ENCODE data around the gene S100A14.
A peak's percentile ranks its signal among the peaks of the same experiment; 100 is the strongest.

Gene S100A14

GRCh38 chr1:153572569-153573015 is 43.5 kb downstream of the S100A14 start:
- H3K4me3 ChIP-seq (ENCODE audit: control insufficient read depth in 1 of 7, extremely low read depth in 1 of 7, insufficient read depth in 4 of 7, low read depth in 2 of 7, low read length in 6 of 7): peak overlapping the region in 1 of 7 experiments; percentile 18
- no peaks in the 10 kb centered on the region for H3K36me3 ChIP-seq (ENCODE audit: control insufficient read depth in 4 of 4, insufficient read depth in 4 of 4, low read length in 3 of 4)
- peaks cover 7 to 33% (median 23%) of the 10 kb centered on the region in 4 experiments for H3K4me1 ChIP-seq (ENCODE audit: control extremely low read depth in 1 of 4, control insufficient read depth in 4 of 4, insufficient read depth in 4 of 4, low read length in 3 of 4)
- H3K9me3 ChIP-seq (ENCODE audit: control extremely low read depth in 1 of 5, control insufficient read depth in 4 of 5, insufficient read depth in 2 of 5, low read depth in 1 of 5, low read length in 4 of 5): no peaks in the 10 kb centered on the region
- no peak overlapping the region for H3K27ac ChIP-seq (ENCODE audit: insufficient read depth in 1 of 2, low read depth in 1 of 2, low read length in 2 of 2, poor library complexity in 1 of 2, severe bottlenecking in 2 of 2)
- WGBS (ENCODE audit: insufficient coverage): 0% methylated on average over 3 of the region's 3 CpGs
- DNase-seq: peak; percentile 79 to 80 (median 79)
- POLR2A ChIA-PET: interaction anchor here (1.0 to 1.9 kb wide), 3 partner anchors 26 to 46 kb away, joined by 3 to 6 read pairs (median 4); partner anchors contain the start of gene S100A14
- CTCF ChIA-PET: interaction anchor here (0.8 to 7.5 kb wide), 39 partner anchors 9 to 417 kb away, joined by 3 to 262 read pairs (median 6); partner anchors contain the start of genes CHTOP, S100A1, S100A13 and S100A14
- peaks cover 0 to 1% (median 0%) of the 10 kb centered on the region in 5 experiments for H3K27me3 ChIP-seq (replicated peaks in 2 of 5; ENCODE audit: control insufficient read depth in 4 of 5, insufficient read depth in 5 of 5, low read length in 4 of 5)

- DNase-seq: no peak
- Histone ChIP-seq H3K9me3 (ENCODE audit: control extremely low read depth in 1 of 5, control insufficient read depth in 4 of 5, insufficient read depth in 2 of 5, low read depth in 1 of 5, low read length in 4 of 5) (no peaks in the 10 kb centered on the region), H3K4me1 (ENCODE audit: control extremely low read depth in 1 of 4, control insufficient read depth in 4 of 4, insufficient read depth in 4 of 4, low read length in 3 of 4) (peaks cover 10 to 42% (median 28%) of the 10 kb centered on the region in 4 experiments), H3K4me3 (ENCODE audit: control insufficient read depth in 1 of 7, extremely low read depth in 1 of 7, insufficient read depth in 4 of 7, low read depth in 2 of 7, low read length in 6 of 7) (no peak overlapping the region), H3K27ac (ENCODE audit: insufficient read depth in 1 of 2, low read depth in 1 of 2, low read length in 2 of 2, poor library complexity in 1 of 2, severe bottlenecking in 2 of 2) (no peak overlapping the region), H3K36me3 (ENCODE audit: control insufficient read depth in 4 of 4, insufficient read depth in 4 of 4, low read length in 3 of 4) (no peaks in the 10 kb centered on the region), H3K27me3 (replicated peaks in 2 of 5; ENCODE audit: control insufficient read depth in 4 of 5, insufficient read depth in 5 of 5, low read length in 4 of 5) (no peaks in the 10 kb centered on the region)
- ChIA-PET CTCF (interaction anchor here (0.7 to 7.5 kb wide), 38 partner anchors 9 to 417 kb away, joined by 3 to 262 read pairs (median 6); partner anchors contain the start of genes CHTOP, PGLYRP4, S100A1 and S100A13), POLR2A (interaction anchor here (1.9 kb wide), 1 partner anchor 46 kb away, joined by 6 read pairs; no protein-coding TSS in a partner anchor)
- WGBS (ENCODE audit: insufficient coverage): 90% methylated on average over 6 of the region's 7 CpGs
These were observed 44.4 kb downstream of the S100A14 start for GRCh38 chr1:153571706-153572105.

- Histone ChIP-seq H3K27ac (ENCODE audit: insufficient read depth in 1 of 2, low read depth in 1 of 2, low read length in 2 of 2, poor library complexity in 1 of 2, severe bottlenecking in 2 of 2) (no peak overlapping the region), H3K4me3 (ENCODE audit: control insufficient read depth in 1 of 7, extremely low read depth in 1 of 7, insufficient read depth in 4 of 7, low read depth in 2 of 7, low read length in 6 of 7) (no peak overlapping the region), H3K36me3 (ENCODE audit: control insufficient read depth in 4 of 4, insufficient read depth in 4 of 4, low read length in 3 of 4) (no peaks in the 10 kb centered on the region), H3K27me3 (replicated peaks in 2 of 5; ENCODE audit: control insufficient read depth in 4 of 5, insufficient read depth in 5 of 5, low read length in 4 of 5) (no peaks in the 10 kb centered on the region), H3K9me3 (ENCODE audit: control extremely low read depth in 1 of 5, control insufficient read depth in 4 of 5, insufficient read depth in 2 of 5, low read depth in 1 of 5, low read length in 4 of 5) (no peaks in the 10 kb centered on the region), H3K4me1 (ENCODE audit: control extremely low read depth in 1 of 4, control insufficient read depth in 4 of 4, insufficient read depth in 4 of 4, low read length in 3 of 4) (peaks cover 10 to 51% (median 36%) of the 10 kb centered on the region in 4 experiments)
- ChIA-PET POLR2A (no interaction called here), CTCF (interaction anchor here (0.6 to 7.5 kb wide), 16 partner anchors 13 to 247 kb away, joined by 3 to 262 read pairs (median 10); partner anchors contain the start of genes PGLYRP4, S100A1, S100A13 and S100A14)
- DNase-seq: no peak
- WGBS (ENCODE audit: insufficient coverage): 100% methylated on average over 4 of the region's 5 CpGs
These were observed 45.3 kb downstream of the S100A14 start for GRCh38 chr1:153570874-153571273.

- no peak overlapping the region for H3K4me3 ChIP-seq (ENCODE audit: control insufficient read depth in 1 of 7, extremely low read depth in 1 of 7, insufficient read depth in 4 of 7, low read depth in 2 of 7, low read length in 6 of 7)
- no peaks in the 10 kb centered on the region for H3K36me3 ChIP-seq (ENCODE audit: control insufficient read depth in 4 of 4, insufficient read depth in 4 of 4, low read length in 3 of 4)
- H3K4me1 ChIP-seq (ENCODE audit: control extremely low read depth in 1 of 4, control insufficient read depth in 4 of 4, insufficient read depth in 4 of 4, low read length in 3 of 4): peaks cover 10 to 60% (median 43%) of the 10 kb centered on the region in 4 experiments
- H3K9me3 ChIP-seq (ENCODE audit: control extremely low read depth in 1 of 5, control insufficient read depth in 4 of 5, insufficient read depth in 2 of 5, low read depth in 1 of 5, low read length in 4 of 5): no peaks in the 10 kb centered on the region
- no peak overlapping the region for H3K27ac ChIP-seq (ENCODE audit: insufficient read depth in 1 of 2, low read depth in 1 of 2, low read length in 2 of 2, poor library complexity in 1 of 2, severe bottlenecking in 2 of 2)
- CTCF ChIA-PET: interaction anchor here (0.6 to 7.5 kb wide), 13 partner anchors 11 to 74 kb away, joined by 3 to 262 read pairs (median 12); partner anchors contain the start of genes S100A1, S100A13, S100A14 and S100A16
- POLR2A ChIA-PET: interaction anchor here (1.1 kb wide), 1 partner anchor 29 kb away, joined by 4 read pairs; the partner anchor contains the start of gene S100A5
- no peaks in the 10 kb centered on the region for H3K27me3 ChIP-seq (replicated peaks in 2 of 5; ENCODE audit: control insufficient read depth in 4 of 5, insufficient read depth in 5 of 5, low read length in 4 of 5)
- 98% methylated on average over 5 of the region's 8 CpGs for WGBS (ENCODE audit: insufficient coverage)
- no peak for DNase-seq
These were observed 46.7 kb downstream of the S100A14 start for GRCh38 chr1:153569465-153569864.

GRCh38 chr1:153568367-153569099 is 47.6 kb downstream of the S100A14 start:
- H3K27me3 ChIP-seq (replicated peaks in 2 of 5; ENCODE audit: control insufficient read depth in 4 of 5, insufficient read depth in 5 of 5, low read length in 4 of 5): no peaks in the 10 kb centered on the region
- peaks cover 9 to 68% (median 43%) of the 10 kb centered on the region in 4 experiments for H3K4me1 ChIP-seq (ENCODE audit: control extremely low read depth in 1 of 4, control insufficient read depth in 4 of 4, insufficient read depth in 4 of 4, low read length in 3 of 4)
- DNase-seq: peak; percentile 81 to 87 (median 87)
- peak overlapping the region in 5 of 7 experiments; percentile 8 to 58 (median 19) for H3K4me3 ChIP-seq (ENCODE audit: control insufficient read depth in 1 of 7, extremely low read depth in 1 of 7, insufficient read depth in 4 of 7, low read depth in 2 of 7, low read length in 6 of 7)
- no peak overlapping the region for H3K27ac ChIP-seq (ENCODE audit: insufficient read depth in 1 of 2, low read depth in 1 of 2, low read length in 2 of 2, poor library complexity in 1 of 2, severe bottlenecking in 2 of 2)
- CTCF ChIA-PET: interaction anchor here (0.7 to 7.5 kb wide), 26 partner anchors 9 to 220 kb away, joined by 3 to 262 read pairs (median 6); partner anchors contain the start of genes PGLYRP4, S100A1, S100A13 and S100A14
- H3K9me3 ChIP-seq (ENCODE audit: control extremely low read depth in 1 of 5, control insufficient read depth in 4 of 5, insufficient read depth in 2 of 5, low read depth in 1 of 5, low read length in 4 of 5): no peaks in the 10 kb centered on the region
- H3K36me3 ChIP-seq (ENCODE audit: control insufficient read depth in 4 of 4, insufficient read depth in 4 of 4, low read length in 3 of 4): no peaks in the 10 kb centered on the region
- WGBS (ENCODE audit: insufficient coverage): 22% methylated on average over 23 of the region's 25 CpGs
- POLR2A ChIA-PET: interaction anchor here (0.7 to 1.5 kb wide), 3 partner anchors 33 to 65 kb away, joined by 4 to 6 read pairs (median 6); partner anchors contain the start of genes CHTOP and S100A6

- peaks cover 5 to 64% (median 35%) of the 10 kb centered on the region in 4 experiments for H3K4me1 ChIP-seq (ENCODE audit: control extremely low read depth in 1 of 4, control insufficient read depth in 4 of 4, insufficient read depth in 4 of 4, low read length in 3 of 4)
- no peaks in the 10 kb centered on the region for H3K36me3 ChIP-seq (ENCODE audit: control insufficient read depth in 4 of 4, insufficient read depth in 4 of 4, low read length in 3 of 4)
- no peaks in the 10 kb centered on the region for H3K9me3 ChIP-seq (ENCODE audit: control extremely low read depth in 1 of 5, control insufficient read depth in 4 of 5, insufficient read depth in 2 of 5, low read depth in 1 of 5, low read length in 4 of 5)
- no peak overlapping the region for H3K27ac ChIP-seq (ENCODE audit: insufficient read depth in 1 of 2, low read depth in 1 of 2, low read length in 2 of 2, poor library complexity in 1 of 2, severe bottlenecking in 2 of 2)
- no peak overlapping the region for H3K4me3 ChIP-seq (ENCODE audit: control insufficient read depth in 1 of 7, extremely low read depth in 1 of 7, insufficient read depth in 4 of 7, low read depth in 2 of 7, low read length in 6 of 7)
- no peaks in the 10 kb centered on the region for H3K27me3 ChIP-seq (replicated peaks in 2 of 5; ENCODE audit: control insufficient read depth in 4 of 5, insufficient read depth in 5 of 5, low read length in 4 of 5)
- DNase-seq: no peak
- 95% methylated on average over 17 of the region's 22 CpGs for WGBS (ENCODE audit: insufficient coverage)
- CTCF ChIA-PET: interaction anchor here (0.7 to 7.5 kb wide), 26 partner anchors 8 to 395 kb away, joined by 3 to 262 read pairs (median 5); partner anchors contain the start of genes PGLYRP4, S100A1, S100A13 and S100A14
- POLR2A ChIA-PET: interaction anchor here (0.7 to 1.5 kb wide), 3 partner anchors 32 to 66 kb away, joined by 4 to 6 read pairs (median 6); partner anchors contain the start of genes CHTOP and S100A6
These were observed 48.3 kb downstream of the S100A14 start for GRCh38 chr1:153567621-153568366.
